Measurements from ENCODE around the gene HPCAL4.

Gene HPCAL4

DNA sequence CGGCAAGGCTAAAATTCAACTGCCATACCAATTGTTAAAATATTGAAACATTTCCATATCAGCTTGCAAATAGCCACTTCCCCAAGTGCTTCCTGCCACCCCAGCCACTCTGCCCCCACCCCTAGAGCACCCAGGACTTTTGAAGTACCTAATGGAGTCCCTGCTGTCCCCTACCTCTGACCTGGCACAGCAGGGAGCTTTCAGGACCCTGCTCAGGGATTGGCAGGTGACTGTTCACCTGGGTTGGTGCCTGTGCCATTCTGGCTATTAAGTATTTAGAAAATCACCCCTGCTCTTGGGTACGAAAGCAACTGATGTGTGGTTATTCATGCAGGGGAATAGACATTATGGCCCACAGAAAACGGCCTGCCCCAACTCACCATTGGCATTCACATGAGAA is 9.1 kb upstream of the HPCAL4 start:
- no peak for DNase-seq

DNA sequence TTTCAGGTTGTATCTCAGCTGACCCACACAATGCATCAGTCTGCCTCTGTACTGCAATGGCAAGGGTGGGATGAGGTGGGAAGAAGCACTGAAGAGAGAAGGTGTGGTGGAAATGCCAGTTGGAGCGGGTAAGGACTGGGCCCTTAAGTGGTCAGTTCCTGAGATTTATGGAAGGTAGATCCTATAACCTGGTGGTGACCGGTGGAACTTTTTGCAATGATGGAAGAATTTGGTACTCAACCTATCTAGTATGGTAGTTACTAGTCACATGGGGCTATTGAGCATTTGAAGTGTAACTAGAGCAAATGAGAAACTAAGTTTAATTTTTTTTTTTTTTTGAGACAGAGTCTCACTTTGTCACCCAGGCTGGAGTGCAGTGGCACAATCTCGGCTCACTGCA is 8.2 kb upstream of the HPCAL4 start:
- no peak for DNase-seq

DNA sequence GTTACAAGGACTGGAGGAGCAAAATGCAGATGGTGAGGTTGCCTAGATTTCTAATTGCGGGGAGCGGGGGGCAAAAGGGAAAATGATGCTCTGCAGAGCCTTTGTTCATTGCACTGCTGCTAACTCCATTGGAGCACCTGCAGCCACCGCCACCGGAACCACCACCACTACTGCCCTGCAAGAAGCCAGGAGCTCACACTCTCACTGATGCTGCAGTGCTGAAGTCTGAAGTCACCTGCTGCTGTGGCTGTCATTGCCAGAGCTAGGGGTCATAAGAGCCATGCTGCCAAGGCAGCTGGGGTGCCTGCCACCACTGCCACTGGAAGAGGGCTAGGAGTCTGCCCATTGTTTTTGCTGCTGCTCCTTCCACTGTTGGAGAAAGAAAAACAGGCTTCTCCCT is 7.3 kb upstream of the HPCAL4 start:
- no peak for DNase-seq

DNA sequence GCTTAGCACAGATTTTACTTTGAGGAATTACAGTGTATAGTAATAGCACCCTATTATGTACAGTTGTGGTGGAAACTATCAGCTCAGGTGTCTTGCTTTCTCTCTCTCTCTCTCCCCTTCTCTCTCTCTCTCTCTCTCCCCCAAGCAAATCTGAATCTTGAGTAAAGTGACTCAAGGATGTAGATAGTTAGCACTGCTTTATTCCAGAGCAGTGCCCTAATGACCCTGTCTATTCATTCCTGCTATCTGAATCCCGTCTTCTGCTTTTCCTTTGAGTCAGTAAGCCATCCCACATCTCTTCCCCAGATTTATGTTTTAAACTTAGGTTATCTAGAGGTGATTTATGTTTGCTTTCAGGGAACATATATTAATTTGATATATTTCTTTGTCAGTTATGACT is 5.2 kb upstream of the HPCAL4 start:
- DNase-seq: no peak

DNA sequence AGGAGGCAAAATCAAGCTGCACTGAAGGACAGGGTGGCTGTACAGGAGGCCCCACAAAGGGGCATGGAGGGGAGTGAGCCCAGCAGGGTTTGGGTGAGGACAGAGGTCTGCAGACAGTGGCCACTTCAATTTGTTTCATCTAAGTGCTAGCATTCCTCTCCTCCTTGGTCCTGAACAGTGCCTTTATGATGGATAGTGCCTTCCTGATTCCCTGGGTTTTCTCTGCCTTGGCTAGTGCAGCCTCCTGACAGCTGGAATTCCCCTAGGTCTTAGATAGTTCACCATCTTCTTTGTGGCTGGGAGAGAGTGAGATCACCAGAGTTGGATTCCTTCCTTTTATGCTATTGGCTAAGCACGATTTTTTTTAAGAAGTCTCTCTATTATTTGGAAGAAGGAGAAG is 3.8 kb upstream of the HPCAL4 start:
- DNase-seq: no peak

DNA sequence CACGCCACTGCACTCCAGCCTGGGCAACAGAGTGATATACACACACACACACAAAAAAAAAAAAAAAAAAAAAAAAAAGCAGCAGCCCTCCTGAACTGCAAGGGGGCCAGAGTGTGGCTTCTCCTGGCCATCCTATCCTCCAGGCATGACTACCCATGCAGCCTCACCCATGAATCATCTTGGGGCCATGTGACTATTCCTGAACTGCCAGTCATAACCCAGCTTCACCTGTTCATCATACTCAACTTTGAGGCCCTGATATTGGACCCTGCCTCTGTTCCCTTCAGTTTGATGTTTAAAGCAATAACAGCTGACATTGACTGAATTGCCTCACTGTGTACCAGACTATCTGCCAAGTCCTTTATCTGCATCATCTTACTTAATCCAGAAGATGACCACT is 2.8 kb upstream of the HPCAL4 start:
- no peak for DNase-seq

DNA sequence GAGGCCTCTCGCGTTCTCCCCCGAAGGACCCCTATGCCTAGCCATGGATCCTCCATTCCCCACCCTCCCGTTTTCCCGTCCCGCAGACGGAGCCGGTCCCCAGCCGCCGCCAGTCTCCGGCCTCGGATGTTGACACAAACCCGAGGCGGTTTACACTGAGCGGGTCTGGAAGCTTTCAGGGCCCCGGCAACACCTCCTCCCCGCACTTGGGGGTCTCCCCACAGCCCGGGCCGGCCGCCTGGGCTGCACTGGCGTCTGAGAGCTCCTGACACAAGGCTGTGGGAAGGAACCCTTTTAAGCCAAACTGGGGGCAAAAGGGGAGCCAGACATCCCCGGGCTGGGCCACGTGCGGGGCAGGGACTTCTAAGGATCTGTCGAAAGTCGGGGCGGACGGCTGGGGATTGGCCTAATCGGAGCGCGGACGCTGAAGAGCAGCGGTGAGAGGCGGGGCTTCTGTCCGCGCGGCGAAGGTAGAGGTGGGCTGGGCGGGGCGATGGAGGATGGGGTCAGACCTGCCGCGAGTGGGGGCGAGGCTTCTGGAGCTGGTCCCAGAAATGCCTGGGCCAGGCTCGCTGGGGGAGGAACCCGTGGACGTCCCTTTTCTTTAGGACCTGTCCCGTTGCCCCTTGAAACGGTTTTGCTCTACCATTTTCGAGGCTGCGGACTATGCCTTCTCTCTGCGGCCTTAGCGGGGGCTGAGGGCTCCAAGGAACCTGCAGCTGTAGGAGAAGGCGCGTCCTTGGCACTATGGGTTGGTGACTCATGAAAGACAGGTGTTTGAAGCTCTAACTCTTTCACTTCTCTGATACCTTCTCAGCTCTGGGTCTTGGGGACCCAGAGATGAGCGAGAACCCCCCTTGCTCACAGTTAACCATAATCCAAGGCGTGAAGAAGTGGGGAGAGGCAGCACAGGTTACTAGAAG is 1.2 kb upstream of the HPCAL4 start:
- no peak for DNase-seq

DNA sequence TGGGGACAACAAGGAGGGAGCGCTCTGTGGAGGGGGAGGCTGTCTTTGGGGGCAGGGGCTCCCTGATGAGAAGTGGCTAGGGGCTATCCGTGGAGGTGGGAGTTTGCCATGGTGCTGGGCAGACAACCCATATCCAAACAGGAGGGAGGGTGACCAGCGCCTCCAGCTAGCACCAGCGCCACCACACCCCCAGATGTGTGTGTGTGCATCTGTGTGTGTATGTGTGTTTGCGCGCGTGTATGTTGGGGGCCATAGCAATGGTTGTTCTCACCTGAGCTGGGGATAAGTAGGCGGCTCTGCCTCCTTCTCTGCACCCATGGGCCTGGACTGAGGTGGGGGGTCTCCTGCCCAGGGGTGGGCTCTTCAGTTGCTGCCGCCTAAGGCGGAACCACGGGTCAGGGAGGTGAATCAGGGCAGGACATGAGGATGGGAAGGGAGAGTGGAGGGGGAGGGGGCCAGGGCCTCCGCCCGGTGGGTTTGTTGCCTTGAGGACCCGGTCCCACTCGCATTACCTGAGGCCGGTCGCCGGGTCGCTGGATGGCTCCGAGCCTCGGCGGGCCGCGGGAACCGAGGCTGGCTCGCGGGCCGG is 345 bp downstream of the HPCAL4 start:
- no peak for DNase-seq

DNA sequence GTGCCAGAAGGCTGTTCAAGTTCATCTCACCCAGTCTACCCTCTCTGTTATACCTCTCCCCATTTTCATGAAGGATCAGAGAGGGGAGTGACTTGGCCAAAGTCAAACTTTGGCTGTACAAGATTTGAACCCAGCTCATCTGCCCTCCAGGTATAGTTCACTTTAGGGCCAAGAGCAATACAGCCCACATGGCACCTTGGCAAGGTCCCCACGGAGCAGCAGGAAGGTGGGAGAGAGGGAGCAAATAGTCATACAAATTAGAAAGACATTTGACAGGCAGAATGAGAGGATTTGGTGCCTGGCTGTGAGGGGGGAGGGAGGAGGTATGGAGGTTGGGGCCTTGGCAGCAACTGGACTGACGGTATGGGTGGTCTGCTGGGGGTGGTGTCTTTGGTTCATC is 1.0 kb downstream of the HPCAL4 start:
- DNase-seq: no peak

DNA sequence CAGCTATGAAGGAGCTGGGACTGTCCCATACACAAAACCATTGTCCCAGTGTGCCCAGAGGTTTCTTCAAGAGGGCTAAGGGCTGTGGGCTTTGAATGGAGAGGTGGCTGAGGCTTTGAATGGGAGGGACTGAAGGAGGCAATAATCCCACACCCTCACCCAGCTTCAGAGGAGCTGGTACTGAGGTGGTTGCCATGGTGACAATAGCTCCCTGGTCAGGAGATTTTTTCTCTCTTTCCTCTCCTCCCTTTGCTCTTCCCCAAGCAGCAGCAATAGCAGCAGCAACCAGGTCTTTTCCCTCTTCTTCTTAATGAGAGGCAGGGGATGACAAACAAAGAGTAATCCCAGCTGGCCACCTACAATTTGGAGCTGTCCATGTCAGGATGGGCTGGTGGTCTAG is 1.6 kb downstream of the HPCAL4 start:
- DNase-seq: no peak

DNA sequence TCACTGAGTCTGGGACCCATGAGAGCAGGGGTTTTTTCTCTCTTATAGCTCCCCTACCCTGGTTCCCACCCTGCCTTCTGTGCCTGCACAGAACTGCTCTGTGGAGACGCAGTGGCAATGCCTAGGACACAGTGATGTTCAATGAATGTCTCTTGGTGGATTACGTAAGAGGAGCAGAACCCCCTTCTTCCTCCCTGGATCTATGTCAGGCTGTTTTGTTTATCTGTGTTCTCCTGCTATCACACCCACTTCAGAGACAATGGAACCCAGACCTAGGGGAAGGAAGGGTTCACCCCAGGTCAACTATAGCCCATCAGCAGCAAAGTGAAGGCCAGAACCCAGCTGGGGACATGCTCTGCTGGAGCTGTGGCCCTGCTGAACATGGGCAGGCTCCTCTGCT is 2.0 kb downstream of the HPCAL4 start:
- no peak for DNase-seq

DNA sequence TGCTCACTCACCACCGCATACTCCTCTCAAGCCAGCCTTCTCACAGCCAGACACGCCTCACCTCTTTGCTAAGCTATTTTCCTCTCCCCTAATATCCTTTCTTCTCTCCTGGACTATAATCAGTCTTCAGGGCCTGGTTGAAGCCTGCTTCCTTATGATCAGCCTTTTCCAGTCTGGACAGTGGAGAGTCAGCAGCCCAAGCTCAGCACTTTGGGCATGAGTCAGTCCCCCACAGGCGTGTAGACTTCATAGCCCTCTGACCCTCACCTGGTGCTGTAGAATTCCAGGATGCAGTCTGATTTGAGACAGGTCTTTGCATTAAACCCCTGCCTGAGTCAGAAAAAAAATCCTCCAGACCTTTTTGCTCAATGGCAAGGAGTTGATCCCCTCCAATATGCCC is 2.5 kb downstream of the HPCAL4 start:
- DNase-seq: no peak

DNA sequence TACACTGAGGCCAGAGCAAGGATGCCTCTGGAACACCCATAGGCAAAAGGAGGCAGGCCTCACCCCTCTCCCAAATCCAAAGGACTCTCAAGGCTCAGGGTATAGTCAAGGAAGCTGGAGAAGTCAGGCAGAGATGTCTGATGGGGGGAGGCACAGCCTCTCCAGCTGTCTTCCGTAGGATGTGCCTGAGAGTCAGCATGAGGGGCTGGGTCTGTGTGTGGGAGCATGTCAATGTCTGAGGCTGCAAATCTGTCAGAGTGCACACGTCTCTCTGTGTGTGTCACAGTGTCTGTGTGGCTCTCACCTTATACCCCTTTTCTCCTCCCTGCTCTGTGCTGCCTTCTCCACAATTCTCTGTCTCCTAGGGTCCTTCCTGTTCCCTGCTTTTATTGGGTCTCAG is 4.0 kb downstream of the HPCAL4 start:
- DNase-seq: no peak

DNA sequence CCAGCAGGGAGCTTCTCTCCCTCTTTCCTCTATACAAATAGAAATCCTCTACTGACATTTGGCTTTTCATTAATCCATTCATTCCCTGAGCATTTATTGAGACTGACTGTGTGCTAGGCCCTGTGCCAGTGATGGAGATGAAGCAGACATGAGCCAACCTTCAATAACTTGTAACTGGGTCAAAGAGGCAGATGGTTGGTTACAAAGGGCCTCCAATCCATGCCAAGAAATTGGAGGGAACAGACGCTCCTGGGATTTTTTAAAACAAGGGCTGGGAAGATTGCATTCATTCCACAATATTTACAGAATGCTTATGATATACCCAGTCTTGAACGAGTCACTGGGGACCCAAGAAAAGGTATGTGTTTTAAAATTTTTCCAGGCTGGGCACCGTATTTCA is 6.2 kb downstream of the HPCAL4 start:
- DNase-seq: no peak

DNA sequence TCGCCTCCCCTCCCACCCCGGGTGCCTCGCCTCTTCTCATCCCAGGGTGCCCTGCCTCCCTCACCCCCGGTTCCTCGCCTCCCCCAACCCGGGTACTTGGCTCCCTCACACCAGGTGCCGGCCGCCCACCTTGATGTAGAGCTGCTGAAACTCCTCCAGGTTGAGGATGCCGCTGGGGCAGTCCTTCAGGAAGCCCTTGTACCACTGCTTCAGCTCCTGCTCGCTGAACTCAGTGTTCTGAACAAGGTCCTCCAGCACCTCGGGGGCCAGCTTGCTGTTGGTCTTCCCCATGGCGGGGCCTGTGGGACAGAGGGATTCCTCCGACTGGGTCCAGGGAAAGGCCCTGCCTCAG is 6.9 kb downstream of the HPCAL4 start:
- DNase-seq: no peak

DNA sequence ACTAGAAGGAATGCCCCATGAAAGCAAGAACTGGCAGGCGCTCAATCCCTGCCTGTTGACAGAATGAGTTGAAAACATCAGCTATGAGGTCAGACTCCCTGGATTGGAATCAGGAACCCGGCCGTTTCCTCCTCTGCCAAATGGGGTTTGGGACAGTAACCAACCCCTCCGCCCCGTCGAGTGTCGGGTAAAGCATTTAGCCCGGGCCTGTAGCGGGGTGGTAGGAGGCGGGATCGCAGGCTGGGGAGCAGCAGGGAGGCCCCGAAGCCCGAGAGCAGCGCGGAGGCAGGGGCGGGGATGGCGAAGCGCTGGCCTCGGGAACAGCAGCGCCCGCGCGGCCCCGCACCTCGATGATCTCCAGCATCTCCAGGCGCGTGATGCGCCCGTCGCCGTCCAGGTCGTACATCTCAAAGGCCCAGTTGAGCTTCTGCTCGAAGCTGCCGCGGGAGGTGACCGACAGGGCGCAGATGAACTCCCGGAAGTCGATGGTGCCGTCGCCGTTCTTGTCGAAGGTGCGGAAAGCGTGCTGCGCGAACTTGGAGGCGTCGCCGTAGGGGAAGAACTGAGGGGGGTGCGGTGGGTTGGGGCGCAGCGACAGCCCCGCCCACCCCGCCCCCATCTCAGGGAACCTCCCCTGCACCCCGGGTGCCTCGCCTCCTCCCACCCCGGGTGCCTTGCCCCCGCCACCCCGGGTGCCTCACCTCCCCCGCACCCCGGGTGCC is 7.5 kb downstream of the HPCAL4 start:
- DNase-seq: no peak

DNA sequence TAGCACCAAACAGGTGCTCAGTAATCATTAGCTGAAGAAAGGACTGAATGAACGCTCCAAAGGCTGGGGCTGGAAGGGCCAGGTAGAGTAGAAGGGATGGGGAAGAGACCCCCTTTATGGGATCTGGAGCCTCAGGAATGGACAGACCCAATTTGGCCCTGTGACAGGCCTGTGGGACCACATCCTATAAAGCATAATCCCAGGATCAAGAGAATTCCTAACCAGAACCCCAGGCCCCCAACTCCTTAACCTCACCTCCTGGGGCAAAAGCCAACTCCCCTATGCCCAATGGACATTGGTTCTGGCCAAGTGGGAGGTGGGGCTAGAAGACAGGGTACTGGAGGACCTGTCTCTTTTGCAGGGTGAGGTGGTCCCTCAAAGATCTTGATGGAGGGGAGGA is 9.2 kb downstream of the HPCAL4 start:
- no peak for DNase-seq

DNA sequence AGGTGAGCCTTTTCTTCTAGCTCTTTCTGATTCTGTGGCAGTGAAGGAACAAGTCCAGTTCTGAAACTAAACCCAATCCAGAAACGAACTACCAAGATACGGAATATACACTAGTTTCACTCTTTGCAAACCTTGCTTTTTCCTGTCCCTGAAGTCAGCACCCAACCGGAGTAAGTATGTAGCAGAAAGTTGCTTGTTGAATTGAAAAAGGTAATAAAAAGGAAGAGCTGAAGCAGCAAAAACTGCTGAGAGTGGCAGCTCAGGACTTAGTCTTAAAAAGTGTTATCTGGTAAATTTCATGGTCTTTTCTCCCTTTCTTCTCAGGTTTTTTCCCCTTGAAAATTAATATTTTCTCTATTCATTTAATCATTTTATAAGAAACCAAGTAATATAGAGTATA is 9.9 kb downstream of the HPCAL4 start:
- no peak for DNase-seq

DNA sequence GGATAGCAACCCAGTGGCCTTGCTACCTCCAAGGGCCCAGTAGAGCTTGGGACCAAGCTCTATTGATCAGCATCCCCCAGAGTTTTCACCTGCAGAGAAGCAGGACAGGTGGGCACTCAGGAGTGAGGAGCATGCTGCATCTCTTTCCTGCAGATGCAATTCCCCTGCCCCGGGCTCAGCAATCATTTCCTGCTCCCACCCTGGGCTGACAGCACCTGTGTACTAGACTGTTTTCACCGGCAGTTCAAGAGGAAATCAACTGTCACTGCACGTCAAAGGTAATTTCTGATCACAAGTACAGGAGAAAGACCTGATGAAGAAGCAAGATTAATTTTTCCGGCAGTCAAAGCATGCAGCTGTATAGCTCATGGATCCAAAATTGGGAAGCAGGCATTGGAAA is 10.5 kb downstream of the HPCAL4 start:
- DNase-seq: no peak

DNA sequence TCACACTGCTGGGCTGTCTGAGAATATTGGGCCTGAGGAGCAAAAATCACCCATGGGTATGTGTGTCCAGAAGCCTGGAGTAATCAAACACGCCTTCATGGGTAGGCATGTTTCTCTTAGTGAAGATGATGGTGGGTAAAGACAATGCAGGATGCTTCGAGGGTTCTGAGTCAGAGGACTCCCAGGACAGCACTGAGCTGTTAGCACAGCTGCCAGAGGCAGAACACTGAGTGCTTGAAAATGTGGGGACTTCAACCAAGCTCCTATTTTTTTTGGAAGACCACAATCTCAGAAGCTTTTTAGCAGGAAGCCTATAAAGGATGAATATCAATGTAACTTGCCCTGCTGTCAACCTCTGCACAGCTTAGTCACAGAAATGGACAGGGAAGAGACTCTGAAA is 11.4 kb downstream of the HPCAL4 start:
- no peak for DNase-seq

DNA sequence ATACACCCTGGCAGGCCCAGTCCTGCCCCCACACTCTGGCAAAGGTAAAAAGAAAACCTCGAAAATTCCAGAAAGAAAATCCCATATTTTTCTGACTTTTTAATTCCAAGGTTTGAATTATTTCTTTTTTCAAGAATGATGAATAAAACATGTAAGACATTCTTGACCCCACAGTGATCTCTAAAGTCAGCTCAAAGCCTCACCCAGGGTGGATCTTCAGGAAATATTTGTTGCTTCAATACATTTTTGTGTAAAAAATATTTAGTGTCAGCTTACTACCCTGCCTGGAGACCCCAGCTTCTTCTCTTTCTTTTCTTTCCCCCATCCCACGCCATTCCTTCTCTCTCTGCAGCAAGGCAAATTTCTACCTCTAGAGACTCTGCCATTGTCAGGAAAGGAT is 12.3 kb downstream of the HPCAL4 start:
- DNase-seq: no peak

DNA sequence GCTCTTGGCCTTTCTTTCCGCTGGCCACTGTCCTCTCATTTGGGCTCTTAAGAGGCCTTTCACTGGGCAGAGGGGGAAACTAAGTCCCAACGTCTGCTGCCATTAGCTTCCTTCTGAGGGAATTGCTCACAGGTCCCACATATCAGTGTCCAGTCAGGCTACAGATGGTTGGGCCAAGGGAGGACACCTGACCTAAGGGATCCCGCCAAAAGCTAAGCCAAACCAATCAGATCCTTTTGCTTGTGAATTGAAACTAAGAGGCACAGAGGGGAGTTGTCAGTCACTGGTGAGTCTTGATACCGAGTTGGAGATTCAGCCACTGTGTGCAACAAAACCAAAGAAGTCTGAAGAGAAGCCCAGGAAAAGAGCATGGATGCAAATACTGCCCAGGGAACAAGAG is 13.6 kb downstream of the HPCAL4 start:
- DNase-seq: no peak

DNA sequence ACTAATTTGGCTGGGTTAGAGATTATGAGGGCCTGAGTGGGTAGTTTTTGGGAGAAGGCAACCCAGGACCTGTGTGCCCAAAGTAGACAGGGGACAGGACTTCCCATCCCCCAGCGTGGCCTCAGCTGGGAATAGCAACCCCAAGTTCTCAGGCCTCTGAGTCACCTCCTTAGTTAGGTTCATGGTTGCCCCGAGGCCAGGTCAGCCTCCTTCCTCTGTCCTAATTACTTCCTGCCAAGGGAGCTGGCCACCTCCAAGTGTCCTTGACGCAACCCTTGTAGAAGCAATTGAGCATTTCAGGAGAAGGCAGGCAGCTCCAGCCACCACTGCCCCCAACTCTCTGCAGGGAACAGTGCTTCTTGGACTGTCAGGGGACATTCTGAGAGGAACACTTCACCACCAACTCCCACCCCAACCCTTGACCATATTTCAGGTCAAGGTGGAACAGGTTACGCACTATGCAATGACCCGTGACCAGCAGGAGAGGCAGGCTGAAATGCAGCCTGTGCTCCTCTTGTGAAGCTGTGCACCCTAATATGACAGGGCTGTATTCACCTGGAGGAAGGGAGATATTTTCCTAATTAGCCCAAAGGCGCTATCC is 14.2 kb downstream of the HPCAL4 start:
- no peak for DNase-seq

DNA sequence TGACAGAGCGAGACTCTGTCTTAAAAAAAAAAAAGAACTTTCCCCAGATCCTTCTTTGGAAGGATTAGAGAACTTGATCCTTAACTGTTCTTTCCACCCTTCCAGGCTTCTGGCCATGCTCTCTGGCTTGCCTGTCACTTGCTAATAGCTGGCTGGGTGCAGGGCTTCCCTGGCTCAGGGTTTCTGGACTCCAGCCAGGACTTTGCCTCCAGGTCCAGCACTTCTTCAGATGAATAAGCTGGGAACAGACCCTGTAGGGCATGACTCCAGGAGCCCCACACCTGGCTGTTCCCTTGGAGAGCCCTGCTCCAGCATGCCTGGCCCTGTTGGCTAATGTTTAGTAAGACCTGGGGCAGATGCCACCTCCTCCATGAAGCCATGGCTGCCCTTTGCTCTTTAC is 16.0 kb downstream of the HPCAL4 start:
- DNase-seq: no peak
